A549 (cell line): ENCODE data around the gene GATA5.

Experiments used
- CBX2 ChIP-seq: fragments of 200-600 bp; sonication (generic); IDR thresholded peaks from 2 replicates; pipeline ENCODE4 v1.6.1; 2016; ENCODE audit warnings: low read depth, mild to moderate bottlenecking, borderline replicate concordance
- EP300 ChIP-seq, 2 experiments: fragments of >200 bp; sonication (Bioruptor Twin); formaldehyde crosslinking; IDR thresholded peaks; 2 replicates in 1 of 2; 3 replicates in 1 of 2; pipeline ENCODE4 v1.6.1; 2016 to 2017
- ESRRA ChIP-seq: fragments of 150-350 bp; IDR thresholded peaks from 2 replicates; pipeline ENCODE4 v1.6.1; 2014; ENCODE audit warnings: mild to moderate bottlenecking, low read length, borderline replicate concordance
- POLR2A ChIP-seq: IDR thresholded peaks from 2 replicates; pipeline ENCODE4 v1.6.1; 2012; ENCODE audit warnings: mild to moderate bottlenecking, low read length
- POLR2AphosphoS2 ChIP-seq: conservative IDR thresholded peaks from 2 replicates; pipeline ENCODE4 v1.6.1; 2012; ENCODE audit warnings: low read length, improper control_type of control experiment, inconsistent platforms
- SMC3 ChIP-seq: fragments of >200 bp; sonication (Bioruptor Twin); formaldehyde crosslinking; IDR thresholded peaks from 3 replicates; pipeline ENCODE4 v1.6.1; 2018; ENCODE audit warnings: inconsistent platforms
- TF ChIP-seq, protein P1 (sequence below): fragments of >200 bp; sonication (Bioruptor Twin); formaldehyde crosslinking; IDR thresholded peaks from 3 replicates; pipeline ENCODE4 v1.5.1; 2016
- TF ChIP-seq, protein P2 (sequence below): fragments of 150-350 bp; IDR thresholded peaks from 2 replicates; pipeline ENCODE4 v1.6.1; 2014; ENCODE audit warnings: low read depth, mild to moderate bottlenecking, low read length

DNA sequence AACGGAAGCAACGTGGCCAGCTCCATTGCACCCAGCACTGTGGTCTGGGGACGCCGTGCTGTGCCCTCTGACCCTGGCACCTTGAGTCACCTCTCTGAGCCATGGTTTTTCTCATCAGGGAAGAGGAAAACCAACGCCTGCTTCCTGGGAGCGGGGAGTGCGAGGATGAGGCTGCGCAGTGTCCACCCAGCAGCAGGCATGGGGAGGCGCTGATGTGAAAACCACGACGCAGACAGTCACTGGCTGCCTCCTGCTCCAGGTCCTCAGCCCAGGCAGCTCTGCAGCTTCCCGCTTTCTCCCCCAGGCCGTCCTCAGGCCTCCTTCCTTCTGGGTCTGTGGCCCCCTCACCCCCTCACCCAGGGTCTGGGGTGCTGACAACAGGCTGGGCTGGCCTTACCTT is 14.0 kb downstream of the GATA5 start:
- TF ChIP-seq, protein P1, sequence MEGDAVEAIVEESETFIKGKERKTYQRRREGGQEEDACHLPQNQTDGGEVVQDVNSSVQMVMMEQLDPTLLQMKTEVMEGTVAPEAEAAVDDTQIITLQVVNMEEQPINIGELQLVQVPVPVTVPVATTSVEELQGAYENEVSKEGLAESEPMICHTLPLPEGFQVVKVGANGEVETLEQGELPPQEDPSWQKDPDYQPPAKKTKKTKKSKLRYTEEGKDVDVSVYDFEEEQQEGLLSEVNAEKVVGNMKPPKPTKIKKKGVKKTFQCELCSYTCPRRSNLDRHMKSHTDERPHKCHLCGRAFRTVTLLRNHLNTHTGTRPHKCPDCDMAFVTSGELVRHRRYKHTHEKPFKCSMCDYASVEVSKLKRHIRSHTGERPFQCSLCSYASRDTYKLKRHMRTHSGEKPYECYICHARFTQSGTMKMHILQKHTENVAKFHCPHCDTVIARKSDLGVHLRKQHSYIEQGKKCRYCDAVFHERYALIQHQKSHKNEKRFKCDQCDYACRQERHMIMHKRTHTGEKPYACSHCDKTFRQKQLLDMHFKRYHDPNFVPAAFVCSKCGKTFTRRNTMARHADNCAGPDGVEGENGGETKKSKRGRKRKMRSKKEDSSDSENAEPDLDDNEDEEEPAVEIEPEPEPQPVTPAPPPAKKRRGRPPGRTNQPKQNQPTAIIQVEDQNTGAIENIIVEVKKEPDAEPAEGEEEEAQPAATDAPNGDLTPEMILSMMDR, result no peak
- no peak for TF ChIP-seq POLR2A
- no peak for TF ChIP-seq ESRRA
- TF ChIP-seq, protein P2, sequence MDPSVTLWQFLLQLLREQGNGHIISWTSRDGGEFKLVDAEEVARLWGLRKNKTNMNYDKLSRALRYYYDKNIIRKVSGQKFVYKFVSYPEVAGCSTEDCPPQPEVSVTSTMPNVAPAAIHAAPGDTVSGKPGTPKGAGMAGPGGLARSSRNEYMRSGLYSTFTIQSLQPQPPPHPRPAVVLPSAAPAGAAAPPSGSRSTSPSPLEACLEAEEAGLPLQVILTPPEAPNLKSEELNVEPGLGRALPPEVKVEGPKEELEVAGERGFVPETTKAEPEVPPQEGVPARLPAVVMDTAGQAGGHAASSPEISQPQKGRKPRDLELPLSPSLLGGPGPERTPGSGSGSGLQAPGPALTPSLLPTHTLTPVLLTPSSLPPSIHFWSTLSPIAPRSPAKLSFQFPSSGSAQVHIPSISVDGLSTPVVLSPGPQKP, result no peak
- no peak for TF ChIP-seq SMC3
- TF ChIP-seq CBX2, result no peak
- TF ChIP-seq EP300 (IDR thresholded peaks at IDR 0.05), result no peak
- no peak for TF ChIP-seq POLR2AphosphoS2
